ENCODE results near the gene PAOX.

PAOX gene

GRCh38 chr10:133379152-133379800 lies at the start of gene PAOX:
PAOX (plus strand) TSS chr10:133379262; CDS start chr10:133379317, 55 bp downstream.
- peak in 1 of 3 donors; percentile 53 for DNase-seq (ENCODE audit: low read depth in 3 of 3)

- DNase-seq (ENCODE audit: low read depth in 3 of 3): peak; percentile 73 to 86 (median 85)
Observed at GRCh38 chr10:133329491-133330202, 49.4 kb upstream of the PAOX start.

GRCh38 chr10:133332936-133333699 lies 45.9 kb upstream of the PAOX start:
- no peak for DNase-seq (ENCODE audit: low read depth in 3 of 3)

GRCh38 chr10:133334503-133335245 lies 44.4 kb upstream of the PAOX start:
- no peak for DNase-seq (ENCODE audit: low read depth in 3 of 3)

GRCh38 chr10:133335246-133336117 lies 43.6 kb upstream of the PAOX start:
- peak; percentile 44 to 60 (median 54) for DNase-seq (ENCODE audit: low read depth in 3 of 3)

- no peak for DNase-seq (ENCODE audit: low read depth in 3 of 3)
Observed at GRCh38 chr10:133336118-133336576, 42.9 kb upstream of the PAOX start.

- DNase-seq (ENCODE audit: low read depth in 3 of 3): peak; percentile 34 to 61 (median 44)
Observed at GRCh38 chr10:133336577-133337369, 42.3 kb upstream of the PAOX start, which contains the start of gene CALY. CALY (minus strand) TSS chr10:133336896; CDS start chr10:133328989, 7,907 bp downstream.

- no peak for DNase-seq (ENCODE audit: low read depth in 3 of 3)
Observed at GRCh38 chr10:133337370-133337725, 41.7 kb upstream of the PAOX start.

DNA sequence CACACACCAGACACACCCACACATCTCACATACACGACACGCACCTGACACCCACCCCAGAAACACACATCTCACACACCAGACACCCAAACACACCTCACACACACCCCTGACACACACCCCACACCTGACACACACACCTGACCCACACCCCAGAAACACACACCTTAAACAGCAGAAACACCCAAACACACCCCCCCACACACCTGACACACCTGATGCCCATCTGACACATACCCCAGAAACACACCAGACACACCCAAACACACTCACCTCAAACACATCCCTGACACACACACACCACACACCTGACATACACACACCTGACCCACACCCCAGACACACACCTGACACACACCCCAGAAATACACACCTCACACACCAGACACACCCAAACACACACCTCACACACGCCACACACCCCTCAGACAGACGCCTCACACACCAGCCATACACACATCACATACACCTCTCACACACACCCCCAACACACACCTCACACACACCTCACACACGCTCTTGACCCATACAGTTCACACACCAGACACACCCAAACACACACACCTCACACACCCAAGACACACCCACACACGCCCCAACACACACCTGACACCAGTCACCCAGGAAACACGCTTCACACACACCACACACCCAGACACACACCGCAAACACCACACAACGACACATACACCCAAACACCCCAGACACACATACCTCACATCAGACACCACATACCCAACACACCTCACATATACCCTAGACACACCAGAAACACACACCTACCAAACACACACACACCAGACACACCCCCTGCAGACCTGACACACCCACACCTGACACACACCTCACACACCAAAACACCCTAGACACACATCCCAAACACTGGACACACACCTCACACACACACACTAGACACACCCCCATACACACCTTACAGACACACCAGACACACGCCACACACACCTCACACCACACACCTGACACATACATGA lies 40.7 kb upstream of the PAOX start:
- no peak for DNase-seq (ENCODE audit: low read depth in 3 of 3)

- no peak for DNase-seq (ENCODE audit: low read depth in 3 of 3)
Observed at GRCh38 chr10:133339708-133340380, 39.2 kb upstream of the PAOX start.

- no peak for DNase-seq (ENCODE audit: low read depth in 3 of 3)
Observed at GRCh38 chr10:133341983-133342382, 37.1 kb upstream of the PAOX start.

- no peak for DNase-seq (ENCODE audit: low read depth in 3 of 3)
Observed at GRCh38 chr10:133342942-133343341, 36.1 kb upstream of the PAOX start.

GRCh38 chr10:133343558-133343957 lies 35.5 kb upstream of the PAOX start:
- DNase-seq (ENCODE audit: low read depth in 3 of 3): no peak

GRCh38 chr10:133344236-133344635 lies 34.8 kb upstream of the PAOX start:
- no peak for DNase-seq (ENCODE audit: low read depth in 3 of 3)

- no peak for DNase-seq (ENCODE audit: low read depth in 3 of 3)
Observed at GRCh38 chr10:133346413-133346812, 32.6 kb upstream of the PAOX start.

GRCh38 chr10:133347710-133348517 lies 31.1 kb upstream of the PAOX start:
- no peak for DNase-seq (ENCODE audit: low read depth in 3 of 3)

- no peak for DNase-seq (ENCODE audit: low read depth in 3 of 3)
Observed at GRCh38 chr10:133349160-133349568, 29.9 kb upstream of the PAOX start.
